HepG2 (cell line): ENCODE data around the gene FIBP. TPM values are rescaled to one million over a fixed set of nuclear protein-coding genes. Genes with fewer than 3 reads are reported as not detected.
A peak's percentile ranks its signal among the peaks of the same experiment; 100 is the strongest.

Experiments
- ASH2L ChIP-seq: fragments of 300-600, 200-600 bp; sonication (generic); IDR thresholded peaks from 2 replicates; pipeline ENCODE4 v1.7.0; 2017; ENCODE audit warnings: low read depth, mild to moderate bottlenecking, moderate library complexity, mixed read lengths, low read length; ENCODE audit not compliant: insufficient read length
- CSRNP1 ChIP-seq: sonication (generic); formaldehyde crosslinking; IDR thresholded peaks from 2 replicates; pipeline ENCODE4 v1.8.1; 2023; ENCODE audit warnings: mild to moderate bottlenecking, missing genetic modification reagents
- EHMT2 ChIP-seq: fragments of 200-600 bp; sonication (generic); IDR thresholded peaks from 2 replicates; pipeline ENCODE4 v1.7.0; 2017; ENCODE audit warnings: antibody characterized with exemption, low read depth, low read length, borderline replicate concordance
- FOXA1 ChIP-seq, 2 experiments: fragments of 450-650 bp in 1 of 2; sonication (generic) in 1 of 2; formaldehyde crosslinking in 1 of 2; IDR thresholded peaks; 2 replicates each; pipeline versions ENCODE4 v1.4.0 to v1.6.1; 2016 to 2020; ENCODE audit warnings: missing genetic modification reagents in 1 of 2
- GATA4 ChIP-seq: sonication (generic); IDR thresholded peaks from 2 replicates; pipeline ENCODE4 v1.6.1; 2016; ENCODE audit warnings: antibody characterized with exemption, low read depth, borderline replicate concordance
- HNF1B ChIP-seq: sonication (generic); formaldehyde crosslinking; IDR thresholded peaks from 2 replicates; pipeline ENCODE4 v1.5.1; 2020; ENCODE audit warnings: mild to moderate bottlenecking, moderate library complexity, missing genetic modification reagents
- NCOA5 ChIP-seq: sonication (generic); formaldehyde crosslinking; IDR thresholded peaks from 2 replicates; pipeline ENCODE4 v1.4.0; 2020; ENCODE audit warnings: missing genetic modification reagents
- SYNCRIP ChIP-seq: fragments of 200-400 bp; formaldehyde crosslinking; IDR thresholded peaks from 2 replicates; pipeline ENCODE4 v1.6.1; 2018; ENCODE audit warnings: mild to moderate bottlenecking, low read depth, low read length; ENCODE audit not compliant: insufficient read depth
- TAF1 ChIP-seq: sonication (generic); formaldehyde crosslinking; IDR thresholded peaks from 2 replicates; pipeline ENCODE4 v1.4.0; 2020; ENCODE audit warnings: missing genetic modification reagents
- TFDP2 ChIP-seq: sonication (generic); formaldehyde crosslinking; IDR thresholded peaks from 2 replicates; pipeline ENCODE4 v1.4.0; 2020; ENCODE audit warnings: missing genetic modification reagents
- XBP1 ChIP-seq: sonication (generic); formaldehyde crosslinking; IDR thresholded peaks from 2 replicates; pipeline ENCODE4 v1.5.0; 2020; ENCODE audit warnings: missing genetic modification reagents
- ZBED4 ChIP-seq: sonication (generic); formaldehyde crosslinking; IDR thresholded peaks from 2 replicates; pipeline ENCODE4 v1.4.0; 2020; ENCODE audit warnings: missing genetic modification reagents, borderline replicate concordance
- ZNF124 ChIP-seq: sonication (generic); formaldehyde crosslinking; IDR thresholded peaks from 2 replicates; pipeline ENCODE4 v1.4.0; 2020; ENCODE audit warnings: missing genetic modification reagents
- ZNF333 ChIP-seq: sonication (generic); formaldehyde crosslinking; IDR thresholded peaks from 2 replicates; pipeline ENCODE4 v1.4.0; 2020; ENCODE audit warnings: mild to moderate bottlenecking, missing genetic modification reagents, borderline replicate concordance
- ZNF354B ChIP-seq: sonication (generic); formaldehyde crosslinking; IDR thresholded peaks from 2 replicates; pipeline ENCODE4 v1.8.0; 2022; ENCODE audit warnings: mild to moderate bottlenecking, missing genetic modification reagents
- ZNF510 ChIP-seq: sonication (generic); formaldehyde crosslinking; IDR thresholded peaks from 2 replicates; pipeline ENCODE4 v1.4.0; 2020; ENCODE audit warnings: low read depth, mild to moderate bottlenecking, missing genetic modification reagents
- ZNF770 ChIP-seq: sonication (generic); formaldehyde crosslinking; IDR thresholded peaks from 2 replicates; pipeline ENCODE4 v1.5.0; 2020; ENCODE audit warnings: mild to moderate bottlenecking, missing genetic modification reagents
- ZZZ3 ChIP-seq: sonication (generic); formaldehyde crosslinking; IDR thresholded peaks from 2 replicates; pipeline ENCODE4 v1.4.0; 2020; ENCODE audit warnings: missing genetic modification reagents, mild to moderate bottlenecking, borderline replicate concordance
- polyA plus RNA-seq, 8 experiments: library from polyadenylated mRNA; depleted of rRNA in 3 of 8; stranded (reverse) in 7 of 8; unstranded in 1 of 8; fragments of >200 nt; fragmentation: Illumina TruSeq in 4 of 8; extraction: Trizol in 4 of 8; gene quantifications; 2 replicates each; pipeline versions ENCODE4 v1.2.1 to v1.2.3, GENCODE V29; 2011 to 2016; ENCODE audit warnings: low read depth in 4 of 8, missing spikeins in 1 of 8, mixed read lengths in 1 of 8; ENCODE audit not compliant: insufficient read depth in 1 of 8
- total RNA-seq, 5 experiments: library from RNA; depleted of rRNA; stranded (reverse); fragments of >200 nt; fragmentation: Illumina TruSeq; extraction: Trizol; gene quantifications; 2 replicates each; pipeline ENCODE4 v1.2.3, GENCODE V29; 2016; ENCODE audit warnings: low read depth in 1 of 5

The FIBP gene
- total and polyA plus RNA-seq, 2 of the 13 experiments (the other 11 are each of a cell fraction or from before 2014, with no cell fraction given) = 42.9 to 62.1 TPM

- TF ChIP-seq ZNF770 (CRISPR knock-in tag) (no peak), CSRNP1 (CRISPR knock-in tag) (no peak), NCOA5 (CRISPR knock-in tag) (no peak), TFDP2 (CRISPR knock-in tag) (peak; percentile 89), ZBED4 (no peak), HNF1B (CRISPR knock-in tag) (no peak), ZNF124 (CRISPR knock-in tag) (no peak), FOXA1 (IDR thresholded peaks at IDR 0.05) (no peak), FOXA1 (CRISPR knock-in tag; IDR thresholded peaks at IDR 0.05) (no peak), ZNF333 (CRISPR knock-in tag) (no peak), ASH2L (no peak), GATA4 (no peak), EHMT2 (no peak), XBP1 (CRISPR knock-in tag) (no peak), TAF1 (CRISPR knock-in tag) (no peak), ZNF510 (CRISPR knock-in tag) (no peak), ZZZ3 (CRISPR knock-in tag) (no peak), SYNCRIP (no peak), ZNF354B (CRISPR knock-in tag) (no peak)
Observed at GRCh38 chr11:65911682-65912568, 23.7 kb upstream of the FIBP start (continued).
